Measurements from ENCODE around the gene MAPK8IP3.

DNA sequence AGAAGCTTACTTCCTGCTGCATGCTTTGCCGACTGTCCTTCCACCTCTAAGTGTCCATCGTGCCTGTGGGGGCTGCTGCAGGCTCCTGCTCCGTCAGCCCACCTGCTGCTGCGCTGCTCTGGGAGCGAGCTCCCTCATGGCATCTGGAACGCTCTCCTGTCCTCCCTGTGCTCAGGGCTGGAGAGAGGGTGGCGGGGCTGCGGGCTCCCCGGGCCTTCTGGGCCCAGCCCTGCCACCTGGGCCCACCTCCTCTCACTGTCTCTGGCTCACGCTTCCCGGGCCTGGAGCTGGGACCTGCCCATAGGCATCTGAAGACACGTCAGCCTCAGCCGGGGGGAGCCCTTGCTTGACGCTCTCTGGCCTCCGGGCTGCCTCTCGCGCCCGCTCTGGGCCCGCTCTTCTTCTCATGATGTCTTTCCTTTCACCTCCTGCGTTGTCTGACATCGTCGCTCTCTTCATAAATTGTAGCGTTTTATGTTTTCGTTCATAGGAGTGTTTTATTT lies 38.4 kb downstream of the MAPK8IP3 start:
- TF ChIP-seq EZH2 (IDR thresholded peaks at IDR 0.05; ENCODE audit: low read length) = no peak
- TF ChIP-seq, protein P1, sequence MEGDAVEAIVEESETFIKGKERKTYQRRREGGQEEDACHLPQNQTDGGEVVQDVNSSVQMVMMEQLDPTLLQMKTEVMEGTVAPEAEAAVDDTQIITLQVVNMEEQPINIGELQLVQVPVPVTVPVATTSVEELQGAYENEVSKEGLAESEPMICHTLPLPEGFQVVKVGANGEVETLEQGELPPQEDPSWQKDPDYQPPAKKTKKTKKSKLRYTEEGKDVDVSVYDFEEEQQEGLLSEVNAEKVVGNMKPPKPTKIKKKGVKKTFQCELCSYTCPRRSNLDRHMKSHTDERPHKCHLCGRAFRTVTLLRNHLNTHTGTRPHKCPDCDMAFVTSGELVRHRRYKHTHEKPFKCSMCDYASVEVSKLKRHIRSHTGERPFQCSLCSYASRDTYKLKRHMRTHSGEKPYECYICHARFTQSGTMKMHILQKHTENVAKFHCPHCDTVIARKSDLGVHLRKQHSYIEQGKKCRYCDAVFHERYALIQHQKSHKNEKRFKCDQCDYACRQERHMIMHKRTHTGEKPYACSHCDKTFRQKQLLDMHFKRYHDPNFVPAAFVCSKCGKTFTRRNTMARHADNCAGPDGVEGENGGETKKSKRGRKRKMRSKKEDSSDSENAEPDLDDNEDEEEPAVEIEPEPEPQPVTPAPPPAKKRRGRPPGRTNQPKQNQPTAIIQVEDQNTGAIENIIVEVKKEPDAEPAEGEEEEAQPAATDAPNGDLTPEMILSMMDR (optimal IDR thresholded peaks at IDR 0.05 in 1 of 3, IDR thresholded peaks at IDR 0.05 in 1 of 3, conservative IDR thresholded peaks at IDR 0.05 in 1 of 3; ENCODE audit: extremely low read depth in 1 of 3, insufficient read depth in 2 of 3, low read length in 3 of 3) = no peak

Measured in keratinocyte (primary cell).